Body of pancreas (tissue), 4 donors: Measurements from ENCODE around the gene TMEM72. TPM values are rescaled to one million over a fixed set of nuclear protein-coding genes. Genes with fewer than 3 reads are reported as not detected.
A peak's percentile ranks its signal among the peaks of the same experiment; 100 is the strongest.

Experiments
- ATAC-seq: fragments of 150-250 bp; one replicate; pipeline ENCODE4 v1.9.1; 2016
- DNase-seq, 4 donors: peaks; one replicate each; pipeline ENCODE4 v3.0.0-alpha.2; 2019
- H3K27ac ChIP-seq, 4 donors: fragments of 200-600 bp; sonication (generic); 1 replicate in 3 of 4; 2 replicates in 1 of 4; pipeline versions ENCODE4 v1.5.1 to v1.6.1; 2016 to 2019; ENCODE audit warnings: mild to moderate bottlenecking in 1 of 4, mixed read lengths in 1 of 4, moderate library complexity in 1 of 4
- H3K27me3 ChIP-seq, 2 donors: fragments of 200-600 bp; sonication (generic); one replicate each; pipeline ENCODE4 v1.6.0; 2016; ENCODE audit warnings: mild to moderate bottlenecking in 1 of 2
- H3K36me3 ChIP-seq, 2 donors: fragments of 200-600 bp; sonication (generic); replicated peaks in 1 of 2; 2 replicates each; pipeline ENCODE4 v1.5.1; 2016; ENCODE audit warnings: low read depth in 2 of 2; ENCODE audit not compliant: insufficient read depth in 1 of 2
- H3K4me1 ChIP-seq: fragments of 200-600 bp; sonication (generic); one replicate; pipeline ENCODE4 v1.6.0; 2016
- H3K4me3 ChIP-seq, 2 donors: fragments of 200-600 bp; sonication (generic); 1 replicate in 1 of 2; 2 replicates in 1 of 2; pipeline ENCODE4 v1.5.1; 2016 to 2019
- H3K9me3 ChIP-seq, 3 donors: fragments of 200-600 bp; sonication (generic); 1 replicate in 2 of 3; 2 replicates in 1 of 3; pipeline ENCODE4 v1.5.1; 2016
- POLR2A ChIP-seq, 3 donors: fragments of 450-650 bp; IDR thresholded peaks; one replicate each; pipeline ENCODE4 v1.6.1; 2016; ENCODE audit warnings: antibody characterized with exemption in 3 of 3, mild to moderate bottlenecking in 2 of 3
- WGBS, 2 donors: methylation state at CpG; one replicate each; pipeline ENCODE4 v1.1.5; 2017; 5-methylcytosine and 5-hydroxymethylcytosine counted together
- intact Hi-C: fragments of 100-400 bp; cut with DNase I; formaldehyde crosslinking; loops from one replicate; pipeline ENCODE4 v1.15.1; 2023
- total RNA-seq, 2 donors: library from RNA; depleted of rRNA; stranded (reverse); fragments of >200 nt; gene quantifications; one replicate each; pipeline ENCODE4 v1.1.0, GENCODE V29; 2016
- TF ChIP-seq, protein P1 (sequence below), 7 experiments: fragments of 450-650 bp in 4 of 7; fragments of 200-600 bp in 3 of 7; sonication (generic) in 3 of 7; IDR thresholded peaks; one replicate each; pipeline ENCODE4 v1.5.1; 2016 to 2019; ENCODE audit warnings: antibody characterized with exemption in 7 of 7

TMEM72 gene
- total RNA-seq, 2 donors from 2014 or later, result 4.7 to 10.2 TPM

GRCh38 chr10:44873160-44873559 is 38.0 kb upstream of the TMEM72 start:
- H3K27ac ChIP-seq, result peak overlapping the region in 2 of 4 donors; percentile 41 to 68
- no peak for TF ChIP-seq POLR2A (IDR thresholded peaks at IDR 0.05)
- peak; percentile 66 for ATAC-seq
- H3K4me3 ChIP-seq, result no peak overlapping the region
- H3K36me3 ChIP-seq, result no peaks in the 10 kb centered on the region
- peak in 3 of 4 donors; percentile 23 to 45 (median 39) for DNase-seq
- intact Hi-C loops, result no loop called here
- no peaks in the 10 kb centered on the region for H3K9me3 ChIP-seq
- peaks cover 17% of the 10 kb centered on the region for H3K4me1 ChIP-seq
- no peaks in the 10 kb centered on the region for H3K27me3 ChIP-seq
- 49 to 57% methylated on average over 6 of the region's 6 CpGs for WGBS, 2 donors

- no peak for TF ChIP-seq POLR2A (IDR thresholded peaks at IDR 0.05)
- TF ChIP-seq, protein P1, sequence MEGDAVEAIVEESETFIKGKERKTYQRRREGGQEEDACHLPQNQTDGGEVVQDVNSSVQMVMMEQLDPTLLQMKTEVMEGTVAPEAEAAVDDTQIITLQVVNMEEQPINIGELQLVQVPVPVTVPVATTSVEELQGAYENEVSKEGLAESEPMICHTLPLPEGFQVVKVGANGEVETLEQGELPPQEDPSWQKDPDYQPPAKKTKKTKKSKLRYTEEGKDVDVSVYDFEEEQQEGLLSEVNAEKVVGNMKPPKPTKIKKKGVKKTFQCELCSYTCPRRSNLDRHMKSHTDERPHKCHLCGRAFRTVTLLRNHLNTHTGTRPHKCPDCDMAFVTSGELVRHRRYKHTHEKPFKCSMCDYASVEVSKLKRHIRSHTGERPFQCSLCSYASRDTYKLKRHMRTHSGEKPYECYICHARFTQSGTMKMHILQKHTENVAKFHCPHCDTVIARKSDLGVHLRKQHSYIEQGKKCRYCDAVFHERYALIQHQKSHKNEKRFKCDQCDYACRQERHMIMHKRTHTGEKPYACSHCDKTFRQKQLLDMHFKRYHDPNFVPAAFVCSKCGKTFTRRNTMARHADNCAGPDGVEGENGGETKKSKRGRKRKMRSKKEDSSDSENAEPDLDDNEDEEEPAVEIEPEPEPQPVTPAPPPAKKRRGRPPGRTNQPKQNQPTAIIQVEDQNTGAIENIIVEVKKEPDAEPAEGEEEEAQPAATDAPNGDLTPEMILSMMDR (IDR thresholded peaks at IDR 0.05), result no peak
- DNase-seq, result peak; percentile 58 to 81 (median 68)
Observed at GRCh38 chr10:44874166-44874565, 37.0 kb upstream of the TMEM72 start.

DNA sequence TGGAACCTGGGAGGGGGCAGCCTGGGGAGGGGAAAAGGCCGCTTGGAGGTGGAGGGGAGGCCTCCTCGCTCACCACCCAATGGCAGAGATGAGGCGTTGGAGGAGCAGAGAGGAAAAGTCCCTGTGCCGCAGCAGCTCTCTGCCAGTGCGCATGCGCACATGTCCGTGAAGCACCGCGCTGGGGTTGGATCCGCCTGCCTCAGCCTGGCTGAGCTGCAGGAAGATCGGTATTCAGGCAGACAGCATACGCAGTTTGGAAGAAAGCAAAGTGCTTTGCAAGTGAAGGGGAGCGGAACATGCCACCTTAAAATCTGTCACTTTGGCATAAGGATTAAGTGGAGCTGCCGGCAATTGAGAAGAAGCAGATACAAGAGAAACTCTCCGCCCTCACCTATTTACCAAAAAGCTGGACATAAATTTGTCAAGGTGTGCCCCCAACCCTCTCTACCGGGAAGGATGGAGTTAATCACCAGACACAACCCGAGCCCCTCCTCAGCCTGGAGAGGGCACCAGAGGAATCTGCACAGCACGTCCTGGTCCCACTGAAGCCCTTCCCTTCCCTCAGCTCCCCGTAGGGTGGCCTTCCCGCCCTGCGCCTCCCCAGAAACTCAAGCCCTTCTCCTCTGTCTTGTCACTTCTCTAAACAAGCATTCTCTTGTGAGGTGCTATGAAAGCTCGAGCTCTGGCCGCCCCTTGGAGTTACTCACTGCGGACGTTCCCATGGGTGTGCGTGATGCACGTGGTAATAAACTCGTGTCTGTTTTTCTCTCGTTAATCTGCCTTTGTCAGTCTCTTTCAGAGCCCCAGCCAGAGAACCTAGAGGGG is 32.2 kb upstream of the TMEM72 start:
- no peak overlapping the region for H3K4me3 ChIP-seq
- ATAC-seq (peak; percentile 74), DNase-seq (peak; percentile 80 to 90 (median 87))
- intact Hi-C loops, result no loop called here
- no peaks in the 10 kb centered on the region for H3K36me3 ChIP-seq
- H3K4me1 ChIP-seq, result peaks cover 63% of the 10 kb centered on the region
- no peaks in the 10 kb centered on the region for H3K27me3 ChIP-seq
- no peaks in the 10 kb centered on the region for H3K9me3 ChIP-seq
- H3K27ac ChIP-seq, result peak overlapping the region; percentile 32 to 74 (median 68)
- 14 to 19% methylated on average over 29 of the region's 29 CpGs for WGBS, 2 donors
- TF ChIP-seq, protein P1 (IDR thresholded peaks at IDR 0.05), result no peak
- peak in 2 of 3 donors; percentile 23 to 42 for TF ChIP-seq POLR2A (IDR thresholded peaks at IDR 0.05)

More at GRCh38 chr10:44874166-44874565, 37.0 kb upstream of the TMEM72 start:
- intact Hi-C loops, result no loop called here
- H3K27me3 ChIP-seq, result no peaks in the 10 kb centered on the region
- H3K27ac ChIP-seq, result peak overlapping the region in 3 of 4 donors; percentile 33 to 68 (median 42)
- no peaks in the 10 kb centered on the region for H3K9me3 ChIP-seq
- no peaks in the 10 kb centered on the region for H3K36me3 ChIP-seq
- ATAC-seq, result peak; percentile 48
- H3K4me3 ChIP-seq, result no peak overlapping the region
- WGBS, 2 donors, result 0 to 23% methylated on average over 1 of the region's 1 CpG
- H3K4me1 ChIP-seq, result peaks cover 28% of the 10 kb centered on the region

- no peak for TF ChIP-seq POLR2A (IDR thresholded peaks at IDR 0.05)
- TF ChIP-seq, protein P1 (IDR thresholded peaks at IDR 0.05), result no peak
- no peaks in the 10 kb centered on the region for H3K9me3 ChIP-seq
- H3K4me3 ChIP-seq, result no peak overlapping the region
- no peak for ATAC-seq
- DNase-seq, result no peak
- H3K4me1 ChIP-seq, result peaks cover 57% of the 10 kb centered on the region
- intact Hi-C loops, result no loop called here
- 61 to 74% methylated on average over 14 of the region's 14 CpGs for WGBS, 2 donors
- peak overlapping the region in 3 of 4 donors; percentile 65 to 74 (median 70) for H3K27ac ChIP-seq
- no peaks in the 10 kb centered on the region for H3K36me3 ChIP-seq
- no peaks in the 10 kb centered on the region for H3K27me3 ChIP-seq
Observed at GRCh38 chr10:44879531-44879899, 31.6 kb upstream of the TMEM72 start.

DNA sequence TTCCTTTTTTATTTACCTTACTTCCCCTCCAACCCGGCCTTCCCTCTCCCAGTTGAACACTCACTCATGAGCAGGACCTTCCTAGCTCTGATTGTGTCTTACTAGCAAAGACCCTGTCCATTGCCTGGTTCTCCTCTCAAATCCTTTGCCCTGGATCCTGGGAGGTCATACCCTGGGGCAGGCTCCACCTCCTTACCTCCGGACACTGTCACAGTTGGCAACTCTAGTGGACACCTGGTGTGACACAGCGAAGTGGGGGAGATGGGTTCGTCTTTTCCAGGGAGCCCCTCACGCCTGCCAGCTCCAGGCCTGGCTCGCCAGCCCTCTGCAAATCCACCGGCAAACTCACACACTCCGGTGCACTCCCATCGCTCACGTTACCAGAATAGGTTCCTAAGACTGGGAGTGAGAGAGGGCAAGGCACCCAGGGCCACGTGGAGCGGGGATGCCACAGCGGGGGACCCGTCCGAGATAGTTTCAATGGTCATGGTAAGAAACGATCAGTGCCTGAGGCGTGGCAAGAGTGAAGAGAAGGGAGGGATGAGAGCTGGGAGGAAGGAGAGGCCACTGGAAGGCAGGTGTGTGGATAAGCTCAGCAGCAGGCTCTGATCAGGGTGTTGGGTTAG is 30.9 kb upstream of the TMEM72 start:
- WGBS, 2 donors, result 89 to 92% methylated on average over 16 to 17 of the region's 17 CpGs
- TF ChIP-seq, protein P1 (IDR thresholded peaks at IDR 0.05), result no peak
- TF ChIP-seq POLR2A (IDR thresholded peaks at IDR 0.05), result no peak
- H3K36me3 ChIP-seq, result no peaks in the 10 kb centered on the region
- no peaks in the 10 kb centered on the region for H3K27me3 ChIP-seq
- peak overlapping the region in 3 of 4 donors; percentile 70 to 78 (median 74) for H3K27ac ChIP-seq
- DNase-seq (no peak), ATAC-seq (no peak)
- H3K9me3 ChIP-seq, result no peaks in the 10 kb centered on the region
- H3K4me3 ChIP-seq, result no peak overlapping the region
- peaks cover 54% of the 10 kb centered on the region for H3K4me1 ChIP-seq
- intact Hi-C loops, result no loop called here
